HCT116 (cell line): ENCODE data around the gene LRCH1. TPM values are rescaled to one million over a fixed set of nuclear protein-coding genes. Genes with fewer than 3 reads are reported as not detected.

Experiments used
- ATAC-seq: fragments of 200-7000 bp; cut with Tn5 transposase; 2 replicates; pipeline ENCODE4 v1.9.1; 2020; ENCODE audit warnings: mild to moderate bottlenecking, moderate library complexity
- BruUV-seq: library from RNA; stranded (reverse); fragments of 400-500 nt; replicated peaks from 2 replicates; lab custom pipeline; 2021; lab: Mats Ljungman, UMichigan
- CTCF ChIA-PET: fragments of 300-600 bp; sonication (Branson Sonifier 250); formaldehyde crosslinking; loops from one replicate; lab custom pipeline; 2021; ENCODE audit warnings: antibody characterized with exemption; lab: Charles Lee
- POLR2A ChIA-PET: fragments of 300-600, 350-600 bp; sonication (Branson Sonifier 250); formaldehyde crosslinking; loops from one replicate; lab custom pipeline; 2021; ENCODE audit warnings: antibody characterized with exemption; lab: Charles Lee
- RAD21 ChIA-PET, 2 experiments: fragments of 300-600 bp; sonication (Branson Sonifier 250); formaldehyde crosslinking; loops; one replicate each; lab custom pipeline; 2023; ENCODE audit warnings: low total read pairs in 2 of 2; ENCODE audit not compliant: uncharacterized antibody in 2 of 2, unreplicated experiment in 2 of 2, low non-redundant PET in 1 of 2; lab: Charles Lee
- DNase-seq: peaks from one replicate; pipeline ENCODE4 v3.0.0-alpha.2; 2010; ENCODE audit warnings: low read depth, low spot score
- H2AFZ ChIP-seq: fragments of 200-600 bp; shearing (Covaris generic), sonication (generic); 2 replicates; pipeline ENCODE4 v1.6.1; 2017; ENCODE audit warnings: low read depth, mixed run types, mixed read lengths, antibody characterized with exemption, low read length; ENCODE audit not compliant: poor library complexity, severe bottlenecking
- H3K27ac ChIP-seq: 2 replicates; pipeline ENCODE4 v1.5.1; 2012; ENCODE audit warnings: low read depth, low read length
- H3K27me3 ChIP-seq: fragments of 200-600 bp; sonication (generic); 2 replicates; pipeline ENCODE4 v1.6.1; 2016; ENCODE audit warnings: mixed run types, low read length, mixed read lengths; ENCODE audit not compliant: insufficient read depth
- H3K36me3 ChIP-seq, 2 experiments: fragments of 200-500 bp in 1 of 2; fragments of 200-600 bp in 1 of 2; sonication (Bioruptor generic) in 1 of 2; sonication (generic) in 1 of 2; 2 replicates each; pipeline versions ENCODE4 v1.5.1 to v1.6.1; 2014 to 2016; ENCODE audit warnings: low read length in 2 of 2, inconsistent platforms in 1 of 2, mixed read lengths in 1 of 2, mixed run types in 1 of 2; ENCODE audit not compliant: insufficient read depth in 2 of 2, control insufficient read depth in 1 of 2
- H3K4me1 ChIP-seq, 2 experiments: fragments of 200-600 bp in 1 of 2; sonication (generic) in 1 of 2; 2 replicates each; pipeline versions ENCODE4 v1.5.1 to v1.6.1; 2012 to 2017; ENCODE audit warnings: low read length in 2 of 2, inconsistent platforms in 1 of 2, mild to moderate bottlenecking in 1 of 2, mixed read lengths in 1 of 2, mixed run types in 1 of 2, moderate library complexity in 1 of 2; ENCODE audit not compliant: insufficient read depth in 2 of 2, control insufficient read depth in 1 of 2
- H3K4me2 ChIP-seq: fragments of 200-600 bp; sonication (generic); 2 replicates; pipeline ENCODE4 v1.6.1; 2017; ENCODE audit warnings: mixed run types, low read length, mixed read lengths
- H3K4me3 ChIP-seq, 2 experiments: fragments of 200-600 bp in 1 of 2; sonication (generic) in 1 of 2; replicated peaks in 1 of 2; 2 replicates each; pipeline ENCODE4 v1.5.1; 2011 to 2016; ENCODE audit warnings: low read length in 2 of 2, control low read depth in 1 of 2, low read depth in 1 of 2, mild to moderate bottlenecking in 1 of 2, mixed read lengths in 1 of 2, mixed run types in 1 of 2
- H3K79me2 ChIP-seq: fragments of 200-600 bp; sonication (generic); 2 replicates; pipeline ENCODE4 v1.6.1; 2017; ENCODE audit warnings: mild to moderate bottlenecking, mixed run types, low read length, moderate library complexity, mixed read lengths; ENCODE audit not compliant: insufficient read depth
- H3K9ac ChIP-seq: fragments of 200-600 bp; sonication (generic); 2 replicates; pipeline ENCODE4 v1.6.1; 2016; ENCODE audit warnings: low read length, mixed read lengths
- H3K9me2 ChIP-seq: fragments of 200-600 bp; sonication (generic), shearing (Covaris generic); 2 replicates; pipeline ENCODE4 v1.6.1; 2017; ENCODE audit warnings: mixed run types, mild to moderate bottlenecking, moderate library complexity; ENCODE audit not compliant: insufficient read depth
- H3K9me3 ChIP-seq, 2 experiments: fragments of 200-500 bp in 1 of 2; fragments of 200-600 bp in 1 of 2; sonication (Bioruptor generic) in 1 of 2; sonication (generic) in 1 of 2; 2 replicates each; pipeline ENCODE4 v1.6.1; 2014 to 2017; ENCODE audit warnings: low read length in 2 of 2, mixed read lengths in 2 of 2, inconsistent platforms in 1 of 2, low read depth in 1 of 2, mild to moderate bottlenecking in 1 of 2, mixed run types in 1 of 2, moderate library complexity in 1 of 2; ENCODE audit not compliant: control insufficient read depth in 1 of 2, insufficient read depth in 1 of 2
- H4K20me1 ChIP-seq: fragments of 200-600 bp; sonication (generic), shearing (Covaris generic); 2 replicates; pipeline ENCODE4 v1.6.1; 2017; ENCODE audit warnings: mixed run types, mild to moderate bottlenecking, moderate library complexity; ENCODE audit not compliant: insufficient read depth
- CBX3 ChIP-seq: IDR thresholded peaks from 2 replicates; pipeline ENCODE4 v1.6.1; 2012; ENCODE audit warnings: low read depth
- CEBPB ChIP-seq: IDR thresholded peaks from 2 replicates; pipeline ENCODE4 v1.6.1; 2012; ENCODE audit warnings: low read depth
- EZH2 ChIP-seq: fragments of 200-600 bp; sonication (generic); IDR thresholded peaks from 2 replicates; pipeline ENCODE4 v1.6.1; 2017; ENCODE audit warnings: antibody characterized with exemption, mixed run types
- EZH2phosphoT487 ChIP-seq: fragments of 200-600 bp; IDR thresholded peaks from 2 replicates; pipeline ENCODE4 v1.6.1; 2018; ENCODE audit warnings: antibody characterized with exemption, borderline replicate concordance
- FOSL1 ChIP-seq: IDR thresholded peaks from 2 replicates; pipeline ENCODE4 v1.6.1; 2012; ENCODE audit warnings: low read depth
- POLR2A ChIP-seq: IDR thresholded peaks from 2 replicates; pipeline ENCODE4 v1.7.0; 2011; ENCODE audit warnings: borderline replicate concordance; ENCODE audit not compliant: insufficient read depth, insufficient read length; ENCODE audit errors: extremely low read depth
- RAD21 ChIP-seq: IDR thresholded peaks from 2 replicates; pipeline ENCODE4 v1.6.1; 2012; ENCODE audit warnings: low read depth, mild to moderate bottlenecking
- REST ChIP-seq: IDR thresholded peaks from 2 replicates; pipeline ENCODE4 v1.6.1; 2012; ENCODE audit warnings: low read depth
- SIN3A ChIP-seq: IDR thresholded peaks from 2 replicates; pipeline ENCODE4 v1.6.1; 2012; ENCODE audit warnings: low read depth
- SP1 ChIP-seq: IDR thresholded peaks from 2 replicates; pipeline ENCODE4 v1.6.1; 2012; ENCODE audit warnings: low read depth
- SRF ChIP-seq: IDR thresholded peaks from 2 replicates; pipeline ENCODE4 v1.6.1; 2012; ENCODE audit warnings: low read depth
- ZBTB33 ChIP-seq: IDR thresholded peaks from 2 replicates; pipeline ENCODE4 v1.6.1; 2011; ENCODE audit warnings: mild to moderate bottlenecking, low read length, moderate library complexity; ENCODE audit not compliant: insufficient replicate concordance; ENCODE audit errors: extremely low read depth
- ZFX ChIP-seq: fragments of 450-650 bp; IDR thresholded peaks from 2 replicates; pipeline ENCODE4 v1.6.1; 2017
- ZNF274 ChIP-seq: fragments of 200-500 bp; sonication (Bioruptor generic); IDR thresholded peaks from 2 replicates; pipeline ENCODE4 v1.6.1; 2014; ENCODE audit warnings: mild to moderate bottlenecking, low read depth, low read length, inconsistent platforms
- intact Hi-C: fragments of 100-400 bp; cut with micrococcal nuclease; formaldehyde crosslinking; loops from 2 replicates; pipeline ENCODE4 v1.10.0; 2022
- total RNA-seq: library from RNA; stranded (reverse); gene quantifications from one replicate; pipeline ENCODE4 v1.2.1, GENCODE V29; 2021; ENCODE audit not compliant: unreplicated experiment
- TF ChIP-seq, protein P1 (sequence below), 3 experiments: fragments of 200-600 bp in 1 of 3; sonication (generic) in 1 of 3; IDR thresholded peaks in 2 of 3; conservative IDR thresholded peaks in 1 of 3; 2 replicates each; pipeline ENCODE4 v1.5.1; 2012 to 2017; ENCODE audit warnings: low read depth in 2 of 3, low read length in 2 of 3, antibody characterized with exemption in 1 of 3, borderline replicate concordance in 1 of 3, control low read depth in 1 of 3, mild to moderate bottlenecking in 1 of 3, mixed read lengths in 1 of 3, mixed run types in 1 of 3, moderate library complexity in 1 of 3; ENCODE audit not compliant: insufficient read depth in 1 of 3

The LRCH1 gene
- total RNA-seq, 1 experiment from 2014 or later: 15.6 TPM

GRCh38 chr13:46745062-46745461 is 192.1 kb downstream of the LRCH1 start:
- DNase-seq: no peak
- intact Hi-C loops: no loop called here
- Histone ChIP-seq H4K20me1 (no peaks in the 10 kb centered on the region), H3K9me2 (no peaks in the 10 kb centered on the region), H3K27ac (no peak overlapping the region), H3K27me3 (no peaks in the 10 kb centered on the region), H3K79me2 (no peaks in the 10 kb centered on the region), H3K4me2 (no peak overlapping the region), H3K4me1 (no peaks in the 10 kb centered on the region), H3K4me3 (no peak overlapping the region), H2AFZ (no peak overlapping the region), H3K9ac (no peak overlapping the region), H3K36me3 (no peaks in the 10 kb centered on the region), H3K9me3 (no peaks in the 10 kb centered on the region)
- ChIA-PET RAD21 (no interaction called here), POLR2A (no interaction called here), CTCF (no interaction called here)
- no TSS peak for BruUV-seq
- TF ChIP-seq SRF (no peak), CBX3 (no peak), EZH2phosphoT487 (no peak), CEBPB (no peak), REST (no peak), ZBTB33 (no peak), POLR2A (no peak), SIN3A (no peak), ZFX (no peak), EZH2 (no peak), FOSL1 (no peak), SP1 (no peak), RAD21 (no peak), ZNF274 (no peak)
- TF ChIP-seq, protein P1, sequence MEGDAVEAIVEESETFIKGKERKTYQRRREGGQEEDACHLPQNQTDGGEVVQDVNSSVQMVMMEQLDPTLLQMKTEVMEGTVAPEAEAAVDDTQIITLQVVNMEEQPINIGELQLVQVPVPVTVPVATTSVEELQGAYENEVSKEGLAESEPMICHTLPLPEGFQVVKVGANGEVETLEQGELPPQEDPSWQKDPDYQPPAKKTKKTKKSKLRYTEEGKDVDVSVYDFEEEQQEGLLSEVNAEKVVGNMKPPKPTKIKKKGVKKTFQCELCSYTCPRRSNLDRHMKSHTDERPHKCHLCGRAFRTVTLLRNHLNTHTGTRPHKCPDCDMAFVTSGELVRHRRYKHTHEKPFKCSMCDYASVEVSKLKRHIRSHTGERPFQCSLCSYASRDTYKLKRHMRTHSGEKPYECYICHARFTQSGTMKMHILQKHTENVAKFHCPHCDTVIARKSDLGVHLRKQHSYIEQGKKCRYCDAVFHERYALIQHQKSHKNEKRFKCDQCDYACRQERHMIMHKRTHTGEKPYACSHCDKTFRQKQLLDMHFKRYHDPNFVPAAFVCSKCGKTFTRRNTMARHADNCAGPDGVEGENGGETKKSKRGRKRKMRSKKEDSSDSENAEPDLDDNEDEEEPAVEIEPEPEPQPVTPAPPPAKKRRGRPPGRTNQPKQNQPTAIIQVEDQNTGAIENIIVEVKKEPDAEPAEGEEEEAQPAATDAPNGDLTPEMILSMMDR (IDR thresholded peaks at IDR 0.05 in 2 of 3, conservative IDR thresholded peaks at IDR 0.05 in 1 of 3; ENCODE audit: borderline replicate concordance in 1 of 3, insufficient read depth in 1 of 3, low read depth in 2 of 3, low read length in 2 of 3): no peak
- ATAC-seq: no peak
